GM19099 (cell line): ENCODE measurements around the gene RELT.

Source experiments
- POLR2A ChIP-seq: IDR thresholded peaks from 3 replicates; pipeline ENCODE4 v1.6.1; 2011; ENCODE audit warnings: low read depth; ENCODE audit not compliant: insufficient read length; ENCODE audit errors: extremely low read depth

RELT gene

GRCh38 chr11:73380331-73380730 lies 4.1 kb downstream of the RELT start:
- no peak for TF ChIP-seq POLR2A

GRCh38 chr11:73380897-73381410 lies 4.8 kb downstream of the RELT start:
- TF ChIP-seq POLR2A: no peak

GRCh38 chr11:73381589-73381988 lies 5.4 kb downstream of the RELT start:
- no peak for TF ChIP-seq POLR2A

- no peak for TF ChIP-seq POLR2A
Measured at GRCh38 chr11:73382183-73382582, 6.0 kb downstream of the RELT start.

GRCh38 chr11:73382747-73383146 lies 6.5 kb downstream of the RELT start:
- TF ChIP-seq POLR2A: peak; percentile 27

GRCh38 chr11:73383249-73384124 lies 7.3 kb downstream of the RELT start:
- no peak for TF ChIP-seq POLR2A

GRCh38 chr11:73384125-73384441 lies 7.9 kb downstream of the RELT start:
- no peak for TF ChIP-seq POLR2A

GRCh38 chr11:73384531-73384871 lies 8.3 kb downstream of the RELT start:
- no peak for TF ChIP-seq POLR2A

GRCh38 chr11:73384872-73385689 lies 8.9 kb downstream of the RELT start:
- TF ChIP-seq POLR2A: peak; percentile 54

- peak; percentile 45 for TF ChIP-seq POLR2A
Measured at GRCh38 chr11:73386016-73386415, 9.8 kb downstream of the RELT start.

GRCh38 chr11:73386546-73386945 lies 10.3 kb downstream of the RELT start:
- TF ChIP-seq POLR2A: no peak

- no peak for TF ChIP-seq POLR2A
Measured at GRCh38 chr11:73387594-73388264, 11.5 kb downstream of the RELT start.

- no peak for TF ChIP-seq POLR2A
Measured at GRCh38 chr11:73388265-73389133, 12.3 kb downstream of the RELT start.

- no peak for TF ChIP-seq POLR2A
Measured at GRCh38 chr11:73389134-73389525, 12.9 kb downstream of the RELT start.
